ENCODE data around the gene PET100.

PET100 gene

DNA sequence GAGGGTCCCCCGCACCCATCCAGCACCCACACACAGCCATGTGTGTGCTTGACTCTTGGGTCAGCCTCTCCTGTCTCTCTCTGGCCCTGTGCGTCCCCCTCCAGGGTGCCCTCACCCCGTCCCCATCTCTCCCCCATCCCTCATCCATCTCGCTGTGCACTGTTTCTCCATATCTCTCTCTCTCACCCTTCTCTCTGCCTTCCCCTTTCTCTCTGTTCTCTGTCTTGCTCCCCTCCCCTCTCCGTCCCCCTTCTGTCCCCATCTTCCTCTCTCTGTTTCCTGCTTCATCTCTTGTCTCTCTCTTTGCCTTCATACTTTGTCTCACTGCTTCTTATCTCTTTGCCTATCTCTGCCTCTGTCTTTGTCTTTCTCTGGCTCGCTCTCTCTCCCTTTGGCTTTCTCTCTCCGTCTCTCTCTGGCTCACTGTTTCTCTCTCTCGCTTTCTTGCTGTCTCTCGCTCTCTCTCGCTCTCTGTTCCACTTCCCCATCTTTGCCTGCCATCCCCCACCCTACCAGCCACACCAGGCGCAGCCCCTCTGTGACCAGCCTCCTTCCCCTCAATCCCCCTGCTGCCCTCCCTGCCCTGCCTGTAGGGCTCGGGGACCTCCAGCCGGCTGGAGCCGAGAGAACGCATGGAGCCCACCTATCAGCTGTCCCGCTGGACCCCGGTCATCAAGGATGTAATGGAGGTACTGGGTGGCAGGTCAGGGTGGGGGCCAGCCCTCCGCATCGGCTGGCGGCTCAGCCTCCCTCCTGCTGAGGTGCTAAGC lies 16.2 kb downstream of the PET100 start:
- no peaks in the 10 kb centered on the region for H3K27me3 ChIP-seq (ENCODE audit: insufficient read depth, poor library complexity, severe bottlenecking)
- TF ChIP-seq REST (IDR thresholded peaks at IDR 0.05; ENCODE audit: insufficient replicate concordance, low read depth) = no peak
- no peak for TF ChIP-seq CTCF (IDR thresholded peaks at IDR 0.05; ENCODE audit: insufficient read depth, low read length)
- peak; percentile 56 for TF ChIP-seq SPI1 (IDR thresholded peaks at IDR 0.05; ENCODE audit: borderline replicate concordance, low read depth)
- H3K4me3 ChIP-seq (replicated peaks; ENCODE audit: insufficient read depth, low read length) = peak overlapping the region; percentile 49
- peak in 1 of 2 experiments; percentile 61 for DNase-seq (ENCODE audit: low read depth in 1 of 2, low spot score in 1 of 2)
- H3K27ac ChIP-seq (replicated peaks) = peak overlapping the region; percentile 90

DNA sequence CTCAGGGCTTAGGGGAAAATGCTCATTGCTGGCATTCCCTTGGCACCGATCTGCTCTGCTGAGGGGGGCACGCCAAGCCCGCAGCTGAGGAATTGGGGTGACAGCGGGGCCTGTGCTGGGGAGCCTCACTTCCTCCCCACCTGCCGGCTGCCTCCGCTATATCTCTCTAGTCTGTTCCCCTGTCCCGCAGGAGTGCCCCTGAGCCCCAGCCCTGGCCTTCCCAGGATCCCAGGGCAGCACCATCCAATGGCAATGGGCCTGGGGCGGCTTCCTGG lies 16.8 kb downstream of the PET100 start:
- H3K27ac ChIP-seq (replicated peaks) = peak overlapping the region; percentile 90
- H3K4me3 ChIP-seq (replicated peaks; ENCODE audit: insufficient read depth, low read length) = peak overlapping the region; percentile 49
- no peaks in the 10 kb centered on the region for H3K27me3 ChIP-seq (ENCODE audit: insufficient read depth, poor library complexity, severe bottlenecking)
- no peak for DNase-seq (ENCODE audit: low read depth in 1 of 2, low spot score in 1 of 2)
- TF ChIP-seq REST (IDR thresholded peaks at IDR 0.05; ENCODE audit: insufficient replicate concordance, low read depth) = no peak
- TF ChIP-seq GABPA (IDR thresholded peaks at IDR 0.05; ENCODE audit: low read depth) = no peak
- TF ChIP-seq POLR2AphosphoS5 (IDR thresholded peaks at IDR 0.05; ENCODE audit: low read depth) = no peak
- no peak for TF ChIP-seq SPI1 (IDR thresholded peaks at IDR 0.05; ENCODE audit: borderline replicate concordance, low read depth)

DNA sequence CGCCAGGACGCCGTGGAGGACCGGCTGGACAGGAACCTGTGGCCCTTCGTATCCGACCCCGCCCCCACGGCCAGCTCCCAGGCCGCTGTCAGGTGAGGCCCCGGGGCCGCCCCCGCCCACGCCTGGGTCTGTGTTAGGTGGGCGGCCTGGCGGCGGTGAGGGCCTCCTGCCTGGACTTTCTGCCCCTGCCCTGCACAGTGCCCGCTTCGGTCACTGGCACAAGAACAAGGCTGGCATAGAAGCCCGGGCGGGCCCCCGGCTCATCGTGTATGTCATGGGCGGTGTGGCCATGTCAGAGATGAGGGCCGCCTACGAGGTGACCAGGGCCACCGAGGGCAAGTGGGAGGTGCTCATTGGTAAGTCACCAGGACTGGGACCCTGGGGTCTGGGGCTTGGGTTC lies 17.6 kb downstream of the PET100 start:
- Histone ChIP-seq H3K4me3 (replicated peaks; ENCODE audit: insufficient read depth, low read length) (no peak overlapping the region), H3K27me3 (ENCODE audit: insufficient read depth, poor library complexity, severe bottlenecking) (no peaks in the 10 kb centered on the region), H3K27ac (replicated peaks) (no peak overlapping the region)
- TF ChIP-seq CTCF (IDR thresholded peaks at IDR 0.05; ENCODE audit: insufficient read depth, low read length) = no peak
- TF ChIP-seq POLR2AphosphoS5 (IDR thresholded peaks at IDR 0.05; ENCODE audit: low read depth) = no peak
- no peak for TF ChIP-seq SPI1 (IDR thresholded peaks at IDR 0.05; ENCODE audit: borderline replicate concordance, low read depth)
- TF ChIP-seq GABPA (IDR thresholded peaks at IDR 0.05; ENCODE audit: low read depth) = no peak
- TF ChIP-seq REST (IDR thresholded peaks at IDR 0.05; ENCODE audit: insufficient replicate concordance, low read depth) = no peak
- DNase-seq (ENCODE audit: low read depth in 1 of 2, low spot score in 1 of 2) = no peak
